ENCODE results near the gene EDC3.

EDC3 gene

GRCh38 chr15:74621936-74622335 is 73.9 kb downstream of the EDC3 start:
- DNase-seq, result no peak

GRCh38 chr15:74621546-74621920 is 74.3 kb downstream of the EDC3 start:
- no peak for DNase-seq

DNA sequence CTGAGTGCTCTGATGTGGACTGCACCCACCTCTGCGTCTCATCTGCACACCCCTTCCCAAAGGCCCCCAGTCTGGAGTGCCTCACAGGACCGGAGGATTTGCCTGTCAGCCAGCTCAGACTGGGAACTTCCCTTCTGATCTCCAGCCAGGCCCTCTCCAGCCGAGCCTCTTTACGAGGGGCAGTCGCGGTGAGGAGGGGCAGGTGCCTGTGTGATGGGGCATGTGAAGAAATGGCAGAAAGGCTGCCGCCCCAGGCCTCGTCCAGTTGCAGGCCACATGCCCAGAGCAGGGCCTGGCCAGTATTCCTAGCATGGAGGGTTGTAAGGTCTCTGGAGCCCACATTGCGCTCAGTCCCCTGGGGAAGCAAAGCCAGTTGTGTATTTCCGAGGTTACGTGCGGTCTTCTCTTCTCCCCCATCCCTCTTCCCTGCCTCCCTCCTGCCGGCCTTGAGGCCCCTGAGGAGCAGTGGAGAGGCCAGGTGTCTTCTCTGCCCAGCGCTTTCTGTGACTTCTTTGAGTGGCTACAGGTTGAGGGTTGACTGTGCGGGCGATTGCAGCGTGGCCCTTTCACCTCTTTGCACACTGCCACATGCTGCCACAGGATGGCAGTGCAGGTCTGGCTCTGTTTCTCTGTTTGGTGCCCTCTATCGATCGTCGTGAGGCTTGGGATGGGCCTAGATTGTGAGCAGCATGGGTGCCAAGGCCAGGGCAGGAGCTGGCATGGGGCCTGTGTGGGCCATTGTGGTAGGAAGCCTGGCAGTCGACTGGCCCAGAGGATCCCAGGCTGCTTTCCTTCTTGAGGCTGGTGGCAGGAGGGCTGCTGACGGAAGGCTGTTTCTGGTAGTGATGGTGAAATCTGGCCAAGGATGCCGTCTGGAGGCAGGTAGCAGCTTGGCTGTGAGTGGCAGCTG is 74.9 kb downstream of the EDC3 start:
- peak; percentile 89 for DNase-seq

- no peak for DNase-seq
Observed at GRCh38 chr15:74619916-74620635, 75.7 kb downstream of the EDC3 start.

- DNase-seq, result no peak
Observed at GRCh38 chr15:74618841-74619596, 76.8 kb downstream of the EDC3 start.

- no peak for DNase-seq
Observed at GRCh38 chr15:74616996-74617395, 78.8 kb downstream of the EDC3 start.

DNA sequence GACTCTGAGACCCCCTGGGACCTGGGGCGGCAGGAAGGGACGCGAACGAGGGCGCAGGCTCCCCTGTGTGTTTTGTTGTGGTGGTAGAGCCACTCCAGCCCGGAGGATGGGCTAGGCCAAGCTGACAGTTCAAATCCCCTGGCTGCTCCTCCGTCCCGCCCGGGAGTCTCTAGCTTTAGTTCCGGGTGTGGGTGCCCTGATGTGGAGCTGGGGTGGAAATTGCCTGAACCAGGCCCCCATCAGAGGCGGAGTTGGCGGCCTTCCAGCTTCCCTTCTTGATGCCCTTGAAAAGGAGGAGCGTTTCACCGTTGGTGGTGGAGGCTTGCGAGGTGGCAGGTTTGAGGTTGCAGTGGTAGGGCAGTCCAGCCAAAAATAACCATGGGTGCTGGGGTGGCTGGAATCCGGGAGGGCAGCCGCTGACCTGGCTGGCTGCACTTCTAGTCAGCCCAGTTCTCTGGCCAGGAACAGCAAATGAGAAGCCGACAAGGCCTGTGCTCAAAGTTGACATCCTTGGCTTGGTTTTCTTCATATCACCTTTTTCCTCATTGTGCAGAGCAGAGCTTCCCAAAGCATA is 79.4 kb downstream of the EDC3 start:
- peak; percentile 53 for DNase-seq

- peak; percentile 97 for DNase-seq
Observed at GRCh38 chr15:74615508-74616365, 80.1 kb downstream of the EDC3 start, which contains the start of gene CLK3. Gene CLK3 (plus strand): TSS chr15:74615836. CDS start chr15:74619197, 3,361 bp downstream.

- peak; percentile 88 for DNase-seq
Observed at GRCh38 chr15:74614744-74615507, 80.9 kb downstream of the EDC3 start.

DNA sequence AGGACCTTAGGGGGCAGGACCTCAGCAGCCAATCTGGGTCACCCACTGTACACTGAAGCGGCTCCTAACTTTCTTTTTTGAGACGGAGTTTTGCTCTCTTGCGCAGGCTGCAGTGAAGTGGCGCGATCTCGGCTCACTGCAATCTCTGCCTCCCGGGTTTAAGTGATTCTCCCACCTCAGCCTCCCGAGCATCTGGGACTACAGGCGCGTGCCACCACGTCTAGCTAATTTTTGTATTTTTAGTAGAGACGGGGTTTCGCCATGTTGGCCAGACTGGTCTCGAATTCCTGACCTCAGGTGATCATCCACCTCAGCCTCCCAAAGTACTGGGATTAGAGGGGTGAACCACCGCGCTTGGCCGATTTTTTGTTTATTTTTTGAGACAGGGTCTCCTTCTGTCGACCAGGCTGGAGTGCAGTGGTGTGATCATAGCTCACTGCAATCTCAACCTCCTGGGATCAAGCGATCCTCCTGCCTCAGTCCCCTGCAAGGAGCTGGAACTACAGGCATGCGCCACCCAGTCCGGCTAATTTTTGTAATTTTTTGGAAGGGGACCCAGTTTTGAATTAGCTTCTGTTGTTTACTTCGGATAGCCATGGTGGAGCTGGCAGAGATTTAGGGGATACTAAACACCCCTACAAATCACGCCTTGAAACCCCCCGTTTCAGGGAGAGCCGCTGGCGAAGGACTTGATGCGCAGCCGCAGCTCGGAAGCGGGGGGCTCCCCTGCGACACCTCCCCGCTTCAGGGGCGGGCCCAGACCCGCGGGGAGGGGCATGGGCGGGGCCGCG is 81.7 kb downstream of the EDC3 start:
- no peak for DNase-seq

DNA sequence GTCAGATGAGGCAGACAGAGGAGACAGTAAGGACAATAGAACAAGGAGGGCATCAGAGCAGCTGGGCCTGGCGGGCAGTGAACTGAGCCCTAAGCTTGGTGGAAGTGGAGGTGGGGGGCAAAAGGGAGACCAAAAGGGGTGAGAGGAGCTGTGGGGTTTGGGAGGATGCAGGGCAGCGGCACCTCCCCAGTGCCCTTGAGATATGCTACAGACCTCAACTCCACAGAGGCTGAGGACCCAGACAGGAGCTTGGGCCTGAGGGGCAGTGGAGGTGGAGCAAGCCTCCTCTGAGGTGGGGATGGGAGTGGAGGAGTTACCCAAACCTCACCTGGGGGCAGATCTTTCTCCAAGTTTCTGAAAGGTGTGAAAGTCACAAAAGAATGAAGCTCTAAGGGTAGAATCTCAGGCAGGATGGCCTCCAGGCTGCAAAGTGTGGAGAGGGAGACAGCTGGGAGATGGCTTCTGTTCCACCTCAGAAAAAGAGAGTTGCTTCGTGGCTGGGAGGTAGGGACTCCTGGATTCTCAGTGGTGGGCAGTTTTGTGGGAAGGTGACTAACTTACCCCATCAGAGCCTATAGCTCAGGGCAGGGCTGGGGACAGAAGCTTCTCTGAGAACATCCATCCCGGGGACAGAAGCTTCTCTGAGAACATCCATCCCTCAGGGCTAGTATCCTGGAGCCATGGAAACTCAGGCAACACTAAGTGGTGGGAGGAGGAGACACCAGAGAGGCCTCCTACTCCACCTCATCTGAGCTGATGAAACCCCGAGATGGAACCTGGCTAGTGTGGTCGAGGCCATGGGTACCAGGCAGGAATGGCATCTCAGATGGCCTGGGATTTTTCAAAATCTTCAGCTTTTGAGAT is 82.5 kb downstream of the EDC3 start:
- DNase-seq, result no peak

DNA sequence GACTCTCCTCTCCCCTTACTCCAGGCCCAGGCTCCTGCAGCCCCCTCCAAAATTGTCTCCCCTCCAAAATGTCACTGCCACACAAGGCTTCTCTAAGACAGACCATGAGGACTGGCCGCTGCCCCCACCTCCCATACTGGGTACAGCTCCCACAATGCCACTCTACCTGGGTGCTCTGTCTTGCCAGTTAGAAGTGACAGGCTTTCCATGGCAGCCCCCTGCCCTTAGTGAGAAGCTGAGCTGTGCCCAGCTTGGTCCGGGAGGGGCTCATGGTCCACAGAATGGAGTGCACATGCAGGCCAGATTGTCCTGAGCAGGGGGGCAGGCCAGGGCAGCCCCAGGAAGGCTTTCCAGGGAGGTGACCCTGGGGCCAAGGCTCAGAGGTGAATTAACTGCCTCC is 83.1 kb downstream of the EDC3 start:
- DNase-seq, result no peak

DNA sequence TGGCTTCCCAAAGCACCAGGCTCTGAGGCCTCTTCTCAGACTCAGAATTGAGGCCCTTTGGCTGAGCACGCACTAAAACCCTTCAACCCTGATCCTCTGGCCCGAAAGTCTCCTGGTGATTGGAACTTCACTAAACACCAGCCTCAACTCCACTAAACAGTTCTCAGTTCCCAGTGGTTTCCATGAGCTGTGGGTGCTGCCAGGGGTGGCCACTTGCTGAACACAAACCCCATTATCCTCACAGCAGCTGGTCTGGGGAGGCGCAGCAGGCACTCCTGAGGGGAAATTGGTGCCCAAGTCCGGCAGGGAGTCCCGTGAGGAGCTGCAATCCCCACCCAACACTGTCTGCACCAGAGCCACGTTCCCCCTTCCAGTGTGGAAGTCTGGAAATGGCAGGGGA is 84.0 kb downstream of the EDC3 start:
- DNase-seq, result no peak

- DNase-seq, result no peak
Observed at GRCh38 chr15:74611341-74611740, 84.5 kb downstream of the EDC3 start.

- DNase-seq, result no peak
Observed at GRCh38 chr15:74610302-74610951, 85.4 kb downstream of the EDC3 start.

GRCh38 chr15:74609938-74610301 is 85.9 kb downstream of the EDC3 start:
- DNase-seq, result no peak

- no peak for DNase-seq
Observed at GRCh38 chr15:74608786-74609185, 87.0 kb downstream of the EDC3 start.

GRCh38 chr15:74605795-74606150 is 90.1 kb downstream of the EDC3 start:
- no peak for DNase-seq
